ENCODE measurements around the gene PRKRIP1.
A peak's percentile ranks its signal among the peaks of the same experiment; 100 is the strongest.
"Not testable (repeated sequence)": the region's sequence is repeated elsewhere in the genome, so short reads cannot be mapped to it uniquely, and the experiment has no call there.

PRKRIP1 gene

DNA sequence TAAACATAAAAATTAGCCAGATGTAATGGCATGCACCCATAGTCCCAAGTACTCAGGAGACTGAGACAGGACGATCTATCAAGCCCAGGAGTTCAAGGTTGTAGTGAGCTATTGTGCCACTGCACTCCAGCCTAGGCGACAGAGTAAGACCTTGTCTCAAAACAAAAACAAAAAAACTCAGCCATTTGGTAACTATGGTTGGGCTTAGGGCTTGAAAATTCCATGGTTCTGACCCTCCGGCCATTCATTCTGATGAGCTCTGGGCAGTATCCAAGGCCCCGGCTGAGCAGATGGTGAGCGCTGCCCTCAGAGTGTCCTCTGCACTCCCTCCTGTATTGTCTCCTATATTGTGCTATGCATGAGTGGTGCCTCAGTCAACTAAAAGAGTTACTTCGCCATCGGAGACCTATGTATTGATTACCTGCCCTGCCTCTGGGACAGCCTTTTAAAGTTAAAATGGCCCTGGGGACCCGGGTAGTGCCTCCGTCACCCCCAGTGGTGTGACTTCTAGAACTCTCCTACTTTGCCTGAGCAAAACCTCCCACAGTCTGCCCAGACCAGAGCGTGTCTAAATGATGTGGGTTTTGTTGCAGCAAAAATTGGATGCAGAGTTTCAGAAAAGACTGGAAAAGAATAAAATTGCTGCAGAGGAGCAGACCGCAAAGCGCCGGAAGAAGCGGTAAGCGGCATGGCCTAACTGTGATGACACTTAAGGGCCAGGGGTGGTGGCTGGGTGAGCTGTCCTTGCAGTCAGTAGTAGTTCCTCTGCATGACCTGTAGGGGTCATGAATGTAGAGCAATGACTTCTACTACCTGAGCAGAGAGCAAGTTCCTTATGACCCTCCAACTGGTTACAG, 8.1 kb downstream of the PRKRIP1 start:
- DNase-seq (ENCODE audit: low spot score), result peak; percentile 79

DNA sequence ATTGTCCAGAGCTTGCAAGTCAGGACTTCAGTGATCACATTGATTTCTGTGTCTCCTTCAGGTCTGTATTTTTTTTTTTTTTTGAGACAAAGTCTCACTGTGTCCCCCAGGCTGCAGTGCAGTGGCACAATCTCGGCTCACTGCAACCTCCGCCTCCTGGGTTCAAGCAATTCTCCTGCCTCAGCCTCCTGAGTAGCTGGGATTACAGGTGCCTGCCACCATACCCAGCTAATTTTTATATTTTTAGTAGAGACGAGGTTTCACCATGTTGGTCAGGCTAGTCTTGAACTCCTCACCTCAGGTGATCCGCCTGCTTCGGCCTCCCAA, 8.7 kb downstream of the PRKRIP1 start:
- DNase-seq (ENCODE audit: low spot score), result not testable (repeated sequence)

DNA sequence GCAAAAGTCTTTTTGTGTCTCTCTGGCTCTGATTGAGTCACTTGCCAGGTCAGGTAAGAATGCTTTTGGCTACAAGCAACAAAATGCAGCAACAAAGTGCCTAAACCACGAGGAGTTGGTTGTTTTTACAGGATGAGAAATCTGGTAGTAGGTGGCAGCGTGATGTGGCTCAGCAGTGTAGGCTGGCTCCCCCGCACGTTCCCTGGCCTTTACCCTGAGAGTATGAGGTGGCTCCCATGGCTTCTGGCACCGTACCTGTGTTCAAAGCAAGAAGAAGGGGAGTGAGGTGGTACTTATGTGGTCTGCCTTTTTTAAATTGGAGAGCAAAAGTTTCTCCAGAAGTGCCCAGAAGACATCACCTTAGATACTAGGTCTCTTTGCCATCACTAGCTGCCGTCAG, 11.7 kb downstream of the PRKRIP1 start:
- DNase-seq (ENCODE audit: low spot score), result no peak

DNA sequence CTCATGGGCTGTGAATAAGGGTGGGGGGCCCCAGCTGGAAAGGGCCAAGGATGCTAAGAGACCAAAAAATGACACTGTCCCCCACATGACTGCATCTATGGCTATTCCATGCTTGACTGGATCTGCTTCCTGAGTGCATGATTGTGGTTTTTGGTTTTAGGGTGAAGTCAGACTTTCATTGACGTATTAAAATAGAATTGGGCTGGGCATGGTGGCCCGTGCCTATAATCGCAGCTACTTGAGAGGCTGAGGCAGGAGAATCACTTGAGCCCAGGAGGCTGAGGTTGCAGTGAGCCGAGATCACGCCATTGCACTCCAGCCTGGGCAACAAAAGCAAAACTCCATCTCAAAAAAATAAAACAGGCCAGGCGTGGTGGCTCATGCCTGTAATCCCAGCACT, 12.4 kb downstream of the PRKRIP1 start:
- not testable (repeated sequence) for DNase-seq (ENCODE audit: low spot score)

DNA sequence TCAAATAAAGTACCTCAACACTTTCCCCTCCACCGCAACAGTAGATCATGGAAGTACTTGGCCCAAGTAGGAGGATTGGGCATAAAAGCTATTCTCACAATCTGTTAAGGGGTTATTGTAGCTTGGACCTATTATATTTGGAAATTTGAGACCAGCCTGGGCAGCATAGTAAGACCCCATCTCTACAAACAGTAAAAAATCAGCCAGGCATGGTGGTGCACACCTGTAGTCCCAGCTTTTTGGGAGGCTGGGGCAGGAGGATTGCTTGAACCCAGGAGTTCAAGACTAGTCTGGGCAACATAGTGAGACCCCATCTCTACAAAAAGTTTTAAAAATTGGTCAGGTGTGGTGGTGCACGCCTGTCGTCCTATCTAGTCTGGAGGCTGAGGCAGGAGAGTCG, 13.2 kb downstream of the PRKRIP1 start:
- DNase-seq (ENCODE audit: low spot score), result no peak

DNA sequence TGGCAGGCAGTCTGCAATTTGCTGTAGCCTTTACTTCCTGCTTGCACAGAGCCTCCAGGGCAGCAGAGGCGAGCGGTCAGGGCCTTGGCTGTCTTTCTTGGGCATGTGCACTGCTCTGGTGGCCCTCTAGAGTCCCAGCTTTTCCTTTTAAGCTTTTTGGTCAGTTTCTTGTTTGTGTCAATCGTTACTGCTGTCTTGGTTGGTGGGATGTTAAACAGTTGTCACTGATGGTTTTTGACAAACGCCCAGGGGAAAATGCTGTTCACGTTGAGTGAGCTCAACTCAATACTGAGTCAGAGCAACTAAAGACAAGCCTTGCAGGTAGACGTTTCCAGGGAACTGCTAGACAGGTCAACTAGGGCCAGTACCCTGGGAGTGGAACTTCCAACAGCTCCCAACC, 14.0 kb downstream of the PRKRIP1 start:
- no peak for DNase-seq (ENCODE audit: low spot score)

DNA sequence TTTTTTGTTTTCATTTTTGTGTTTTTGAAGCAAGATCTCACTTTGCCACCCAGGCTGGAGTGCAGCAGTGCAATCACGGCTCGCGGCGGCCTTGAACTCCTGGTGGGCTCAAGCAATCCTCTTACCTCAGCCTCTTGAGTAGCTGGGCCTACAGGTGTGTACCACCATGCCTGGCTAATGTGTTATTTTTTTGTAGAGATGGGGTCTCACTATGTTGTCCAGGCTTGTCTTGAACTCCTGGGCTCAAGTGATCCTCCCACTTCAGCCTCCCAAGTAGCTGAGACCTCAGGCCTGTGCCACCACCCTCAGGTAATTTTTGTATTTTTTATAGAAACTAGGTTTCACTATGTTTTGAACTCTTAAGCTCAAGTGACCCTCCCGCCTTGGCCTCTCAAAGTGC, 14.8 kb downstream of the PRKRIP1 start:
- no peak for DNase-seq (ENCODE audit: low spot score)

DNA sequence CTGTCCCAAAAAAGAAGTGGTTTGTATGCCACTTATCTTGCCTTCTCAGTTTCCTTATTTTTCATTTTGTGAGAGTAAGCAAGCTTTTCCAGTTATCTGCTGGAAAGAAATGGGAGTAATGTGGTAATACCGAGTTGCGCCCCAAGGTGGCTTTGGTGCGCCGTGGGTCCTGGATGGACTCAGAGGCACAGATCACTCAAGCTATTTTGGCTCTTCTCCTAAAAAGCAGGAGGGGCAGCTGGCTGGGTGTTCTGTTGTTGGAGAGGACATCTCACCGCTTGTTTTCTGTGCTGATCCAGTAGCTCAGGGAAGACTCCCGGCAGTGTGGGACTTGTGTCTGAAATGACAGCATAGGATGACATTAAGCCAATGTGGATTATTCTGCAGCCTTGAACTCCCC, 16.4 kb downstream of the PRKRIP1 start:
- DNase-seq (ENCODE audit: low spot score), result peak; percentile 97

DNA sequence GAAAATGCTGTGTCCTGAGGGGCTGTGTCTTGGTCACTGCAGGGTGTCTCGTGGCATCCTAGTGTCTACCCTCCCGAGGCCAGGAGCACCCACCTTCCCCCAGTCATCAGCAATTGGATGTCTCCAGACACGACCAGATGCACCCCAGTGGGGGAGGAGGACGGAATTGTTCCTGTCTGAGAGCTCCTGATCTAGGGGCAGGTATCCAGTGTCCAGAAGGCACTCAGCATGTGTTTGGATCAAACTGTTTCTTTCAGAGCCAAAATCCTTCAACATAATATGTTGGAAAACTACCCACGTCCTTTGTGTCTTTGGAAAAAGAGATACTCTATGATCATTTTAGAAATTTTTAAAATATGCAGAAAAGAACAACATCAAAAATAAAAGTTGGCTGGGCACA, 16.9 kb downstream of the PRKRIP1 start:
- peak; percentile 96 for DNase-seq (ENCODE audit: low spot score)

DNA sequence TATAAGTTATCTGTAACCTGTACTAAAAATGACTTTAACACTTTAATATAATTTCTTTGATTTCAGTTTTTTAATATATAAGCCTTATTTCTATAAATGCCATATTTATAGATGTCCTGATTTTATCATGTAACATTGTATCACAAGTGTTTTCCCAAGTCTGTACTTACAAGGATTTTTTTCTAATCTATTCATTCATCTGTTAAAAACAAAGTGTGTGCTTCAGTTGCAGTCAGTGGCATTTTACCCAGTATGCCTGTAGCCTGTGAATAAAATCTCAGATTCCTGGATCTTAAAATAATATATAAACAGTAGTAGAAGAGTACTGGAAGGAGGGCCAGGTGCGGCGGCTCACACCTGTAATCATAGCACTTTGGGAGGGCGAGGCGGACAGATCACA, 17.4 kb downstream of the PRKRIP1 start:
- DNase-seq (ENCODE audit: low spot score), result peak; percentile 59

DNA sequence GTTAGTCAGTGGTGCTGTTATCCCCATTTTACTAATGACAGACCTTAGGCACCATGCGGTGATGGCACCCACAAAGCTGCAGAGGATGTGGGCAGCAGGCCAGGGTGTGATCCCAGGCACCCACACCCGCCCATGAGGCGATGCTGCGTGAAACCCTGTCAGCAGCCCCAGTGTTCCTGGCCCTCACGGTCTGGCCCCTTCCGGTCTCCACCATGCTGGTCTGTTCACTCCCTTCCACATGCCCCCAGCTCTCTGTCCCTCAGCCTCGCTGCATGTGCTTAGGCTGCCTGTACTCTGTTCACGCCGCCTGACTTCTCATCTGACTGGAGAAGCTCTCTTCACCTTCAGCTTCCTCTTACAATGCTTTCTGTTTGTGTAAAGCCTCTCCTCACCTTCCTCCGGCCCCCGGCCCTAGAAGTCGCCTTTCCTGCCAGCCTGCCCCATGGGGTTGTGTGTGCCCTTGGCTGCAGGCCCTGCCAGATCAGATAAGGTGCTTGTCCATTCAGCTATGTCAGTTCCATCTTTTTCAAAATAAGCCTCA, 19.6 kb downstream of the PRKRIP1 start:
- peak; percentile 25 for DNase-seq (ENCODE audit: low spot score)

DNA sequence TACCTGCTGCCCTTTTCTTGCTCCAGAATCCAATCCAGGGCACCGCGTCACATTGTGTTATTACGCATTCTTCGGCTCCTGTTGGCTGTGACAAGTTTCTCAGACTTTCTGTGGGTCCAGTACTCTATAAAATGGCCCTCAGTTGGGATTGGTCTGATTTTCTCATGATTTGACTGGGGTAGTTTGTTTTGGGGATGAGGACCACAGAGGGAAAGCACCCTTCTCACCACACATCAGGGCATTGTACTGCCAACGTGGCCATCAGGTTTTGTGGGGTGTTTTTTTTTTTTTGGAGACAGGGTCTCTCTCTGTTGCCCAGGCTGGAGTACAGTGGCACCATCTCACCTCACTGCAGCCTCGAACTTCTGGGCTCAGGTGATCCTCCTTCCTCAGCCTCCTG, 20.2 kb downstream of the PRKRIP1 start:
- DNase-seq (ENCODE audit: low spot score), result no peak

DNA sequence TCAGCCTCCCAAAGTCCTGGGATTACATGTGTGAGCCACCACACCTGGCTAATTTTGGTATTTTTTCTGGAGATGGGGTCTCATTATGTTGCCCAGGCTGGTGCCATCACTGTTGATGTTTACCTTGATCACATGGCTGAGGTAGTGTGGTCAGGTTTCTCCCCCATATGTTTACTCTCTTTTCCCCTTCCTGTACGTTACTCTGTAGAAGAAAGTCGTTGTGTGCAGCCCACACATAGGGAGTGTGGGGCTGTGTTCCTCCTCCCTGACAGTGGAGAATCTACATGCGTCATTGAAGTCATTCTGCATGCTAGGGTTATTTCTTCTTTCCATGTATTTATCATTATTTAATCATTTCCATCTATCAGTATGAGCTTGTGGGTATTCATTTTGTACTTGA, 20.9 kb downstream of the PRKRIP1 start:
- DNase-seq (ENCODE audit: low spot score), result no peak

DNA sequence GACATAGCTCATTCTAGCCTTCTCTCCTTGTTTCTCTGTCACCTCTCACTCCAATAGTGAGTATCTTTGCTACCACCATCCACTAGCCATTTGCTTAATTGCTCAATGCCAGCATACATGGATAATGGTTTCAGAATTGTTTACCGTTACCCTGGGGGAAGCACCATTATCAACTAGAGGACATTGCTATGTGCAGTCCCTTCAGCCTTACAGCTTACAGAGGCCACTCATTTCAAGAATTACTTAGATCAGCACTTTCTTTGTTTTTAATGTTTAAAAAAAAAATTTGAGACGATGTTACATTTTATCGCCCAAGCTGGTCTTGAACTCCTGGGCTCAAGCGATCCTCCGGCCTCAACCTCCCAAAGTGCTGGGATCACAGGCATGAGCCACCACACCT, 22.4 kb downstream of the PRKRIP1 start:
- DNase-seq (ENCODE audit: low spot score), result no peak

DNA sequence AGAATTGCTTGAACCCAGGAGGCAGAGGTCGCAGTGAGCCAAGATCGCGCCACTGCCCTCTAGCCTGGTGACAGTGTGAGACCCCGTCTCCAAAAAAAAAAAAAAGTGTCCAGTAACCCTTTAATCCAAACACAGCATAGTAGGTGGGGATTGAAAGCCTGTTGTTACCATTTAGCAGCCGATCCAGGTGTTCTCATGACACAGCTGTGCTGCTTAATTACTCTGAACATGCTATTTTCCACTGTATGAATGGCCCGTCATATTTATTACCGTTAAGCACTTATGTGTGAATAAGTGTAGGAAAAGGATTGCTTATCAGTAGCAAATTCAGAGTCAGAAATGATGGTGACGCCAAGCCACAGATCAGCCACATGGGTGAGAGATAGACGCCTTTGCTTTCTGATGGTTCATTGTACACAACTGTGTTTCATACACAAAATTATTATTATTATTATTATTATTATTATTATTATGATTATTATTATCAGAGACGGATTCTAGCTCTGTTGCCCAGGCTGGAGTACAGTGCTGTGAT, 25.6 kb downstream of the PRKRIP1 start:
- DNase-seq (ENCODE audit: low spot score), result no peak

DNA sequence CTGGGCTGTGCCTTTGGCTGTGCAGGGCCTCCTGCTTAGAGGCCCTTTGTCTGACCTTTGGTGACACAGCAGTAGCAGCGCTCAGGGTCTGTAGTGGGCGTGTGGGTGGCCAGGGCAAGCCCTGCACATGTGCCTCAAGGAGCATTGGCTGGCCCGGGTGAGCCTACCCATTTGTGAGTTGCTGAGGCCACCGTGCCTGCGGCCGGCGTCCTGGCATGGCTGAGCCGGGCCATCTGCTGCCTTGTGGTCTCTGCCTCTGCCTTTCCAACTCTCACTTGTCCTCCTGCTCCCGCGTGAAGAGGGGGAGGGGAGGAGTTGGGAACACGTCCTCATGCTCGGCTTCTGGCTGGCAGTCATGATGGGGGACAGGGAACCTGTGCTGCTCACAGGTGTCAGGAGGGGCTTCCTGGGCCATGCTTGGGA, 28.0 kb downstream of the PRKRIP1 start:
- DNase-seq (ENCODE audit: low spot score), result peak; percentile 88

DNA sequence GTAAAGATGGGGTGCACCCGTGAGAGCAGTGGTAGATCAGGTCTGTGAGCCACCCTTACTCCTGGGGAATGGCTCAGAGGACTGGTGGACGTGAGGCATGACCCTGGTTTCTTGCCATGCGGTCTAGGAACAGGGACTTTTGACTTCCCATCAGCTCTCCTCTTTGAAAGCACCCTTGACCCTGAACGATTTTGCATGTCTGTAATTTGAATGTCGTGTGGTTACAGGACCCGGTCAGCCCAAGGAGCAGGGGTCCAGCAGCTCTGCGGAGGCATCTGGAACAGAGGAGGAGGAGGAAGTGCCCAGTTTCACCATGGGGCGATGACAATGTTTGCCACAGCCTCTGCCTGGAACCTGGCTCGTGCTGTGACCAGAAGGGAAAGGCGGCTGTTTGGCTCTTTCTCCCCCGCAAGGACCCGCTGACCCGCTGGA, 28.6 kb downstream of the PRKRIP1 start:
- no peak for DNase-seq (ENCODE audit: low spot score)

DNA sequence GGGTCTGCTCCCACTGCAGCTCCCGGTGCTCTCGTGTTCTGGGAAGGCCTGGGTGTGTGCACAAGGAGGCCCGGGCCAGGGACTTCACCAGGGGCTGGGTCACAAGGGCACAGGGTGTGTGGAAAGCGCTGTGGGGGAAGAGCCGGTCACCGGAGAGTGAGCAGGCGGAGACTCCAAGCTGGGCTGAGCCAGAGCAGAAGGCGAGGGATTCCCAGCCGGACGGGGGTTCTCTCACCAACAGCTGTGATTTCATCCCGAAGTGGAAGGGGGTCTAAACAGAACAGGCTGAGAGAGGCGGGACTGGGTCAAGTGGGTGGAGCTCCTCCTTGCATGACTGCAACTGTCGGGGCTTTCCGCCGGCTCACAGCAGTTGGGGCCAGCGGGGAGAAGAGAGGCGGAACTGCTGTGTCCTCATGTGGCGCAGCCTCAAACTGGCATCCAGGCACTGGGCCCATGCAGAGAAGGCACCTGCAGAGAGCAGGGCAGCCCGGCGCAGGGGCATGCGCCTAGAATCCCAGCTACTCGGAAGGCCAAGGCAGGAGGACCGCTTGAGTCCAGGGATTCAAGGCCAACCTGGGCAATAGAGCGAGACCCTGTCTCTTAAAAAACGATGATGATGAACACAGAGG, 29.6 kb downstream of the PRKRIP1 start:
- DNase-seq (ENCODE audit: low spot score), result peak; percentile 77

DNA sequence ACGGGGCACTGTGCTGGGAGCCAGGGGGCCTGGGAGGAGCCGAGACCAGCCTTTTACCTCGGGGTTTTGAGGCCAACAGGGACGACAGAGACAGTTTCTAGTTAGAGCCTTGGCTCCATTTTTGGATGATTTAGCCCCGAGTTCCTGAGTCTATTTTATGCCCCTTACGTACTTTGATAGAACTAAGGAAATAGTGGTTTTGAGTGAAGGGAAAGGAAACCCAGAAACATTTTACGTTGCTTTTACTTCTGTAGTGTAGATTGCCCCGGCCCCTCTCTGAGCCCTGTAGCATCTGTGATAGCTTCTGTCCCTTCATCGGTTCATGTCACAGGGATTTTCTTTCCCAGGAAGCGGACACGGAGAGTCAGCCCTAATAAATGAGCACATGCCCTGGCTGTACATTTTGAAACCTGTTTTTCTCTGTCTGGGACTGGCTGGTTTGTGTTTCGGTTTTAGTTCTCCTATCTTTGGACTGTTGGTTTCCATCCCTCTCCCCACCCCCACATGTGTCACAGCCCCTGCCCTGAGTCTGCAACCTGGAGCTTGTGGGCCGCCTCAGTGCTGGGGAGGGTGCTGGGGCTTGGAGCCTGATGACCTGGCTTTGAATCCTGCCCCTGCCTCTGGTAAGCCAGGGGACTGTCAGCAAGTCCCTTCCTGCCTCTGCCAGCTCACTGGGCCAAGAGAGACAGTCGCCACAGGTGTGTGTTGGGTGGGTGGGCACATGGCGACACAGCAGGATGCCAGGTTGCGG, 30.3 kb downstream of the PRKRIP1 start:
- no peak for DNase-seq (ENCODE audit: low spot score)

DNA sequence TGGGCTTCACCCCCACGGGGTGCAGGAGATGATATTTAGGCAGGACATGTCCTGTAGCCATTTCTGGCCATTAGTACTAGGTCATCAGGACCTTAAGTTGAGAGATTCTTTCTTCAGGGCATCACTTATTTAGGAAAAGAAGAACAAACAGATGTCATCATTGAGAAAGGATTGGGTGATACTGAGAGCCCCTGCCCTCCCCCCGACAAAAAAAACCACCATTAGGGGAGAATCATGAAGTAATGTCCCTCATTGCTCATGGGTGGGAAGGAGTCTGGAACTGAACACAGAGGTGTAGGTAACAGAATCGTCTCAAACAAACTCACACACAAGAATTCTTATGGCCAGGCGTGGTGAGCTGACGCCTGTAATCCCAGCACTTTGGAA, 30.8 kb downstream of the PRKRIP1 start:
- DNase-seq (ENCODE audit: low spot score), result no peak

DNA sequence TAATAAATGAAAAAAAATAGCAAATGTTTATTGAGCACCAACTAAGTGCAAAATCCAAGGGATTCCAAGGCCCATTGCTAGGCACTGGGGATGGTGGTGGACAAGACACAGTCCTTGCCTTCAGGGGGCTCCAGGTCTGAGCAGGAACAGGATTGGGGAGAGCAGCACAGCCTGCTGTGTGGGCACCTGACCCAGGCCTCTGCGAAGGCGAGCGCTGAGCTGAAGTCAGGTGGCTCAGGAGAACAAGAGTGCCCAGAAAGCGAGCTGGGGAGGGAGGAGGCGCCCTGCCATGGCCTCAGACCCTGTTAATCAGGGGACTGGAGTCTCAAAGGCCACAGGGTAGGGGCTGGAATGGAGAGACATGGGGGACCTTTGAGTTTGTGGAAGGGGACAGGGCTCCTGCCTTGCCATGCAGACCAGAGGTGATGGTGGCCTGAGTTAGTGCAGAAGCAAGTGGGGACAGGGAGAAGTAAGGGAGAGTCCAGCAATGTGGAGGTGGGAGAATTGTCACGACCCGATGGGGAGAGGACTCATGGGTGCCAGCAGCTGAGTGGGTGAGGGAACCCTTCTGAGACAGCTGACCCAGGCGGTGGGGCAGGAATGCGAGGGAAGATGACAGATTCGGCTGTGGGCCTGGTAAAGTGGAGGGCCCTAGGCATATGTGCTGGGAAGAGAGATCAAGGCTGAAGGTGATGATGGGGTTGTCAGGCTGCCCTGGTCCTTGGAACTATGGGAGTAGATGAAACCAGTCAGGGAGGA, 33.2 kb downstream of the PRKRIP1 start:
- DNase-seq (ENCODE audit: low spot score), result no peak

All from cerebellar cortex (tissue), 1 donor.